ENCODE data around the gene DOCK11.
"Not testable (repeated sequence)": the region's sequence is repeated elsewhere in the genome, so short reads cannot be mapped to it uniquely, and the experiment has no call there.

Gene DOCK11

GRCh38 chrX:118714521-118714920, 218.9 kb downstream of the DOCK11 start:
- DNase-seq, result no peak

- DNase-seq, result not testable (repeated sequence)
Observed at GRCh38 chrX:118715917-118716316, 220.3 kb downstream of the DOCK11 start.

GRCh38 chrX:118716833-118717232, 221.2 kb downstream of the DOCK11 start:
- not testable (repeated sequence) for DNase-seq

GRCh38 chrX:118717678-118718391, 222.2 kb downstream of the DOCK11 start:
- DNase-seq, result peak; percentile 43

GRCh38 chrX:118718737-118719136, 223.1 kb downstream of the DOCK11 start:
- DNase-seq, result peak; percentile 12

- no peak for DNase-seq
Observed at GRCh38 chrX:118720058-118720707, 224.6 kb downstream of the DOCK11 start.

- no peak for DNase-seq
Observed at GRCh38 chrX:118723376-118723775, 227.8 kb downstream of the DOCK11 start.

GRCh38 chrX:118724365-118724764, 228.8 kb downstream of the DOCK11 start:
- no peak for DNase-seq

- peak; percentile 12 for DNase-seq
Observed at GRCh38 chrX:118724775-118725174, 229.2 kb downstream of the DOCK11 start.

GRCh38 chrX:118726396-118726795, 230.8 kb downstream of the DOCK11 start:
- no peak for DNase-seq

GRCh38 chrX:118726887-118727685, 231.5 kb downstream of the DOCK11 start, which contains the start of gene IL13RA1:
IL13RA1 (plus strand) TSS chrX:118727606; CDS start chrX:118727639, 33 bp downstream.
- peak; percentile 44 for DNase-seq

GRCh38 chrX:118727686-118728339, 232.2 kb downstream of the DOCK11 start:
- DNase-seq, result no peak

- DNase-seq, result no peak
Observed at GRCh38 chrX:118729042-118729652, 233.5 kb downstream of the DOCK11 start.

- no peak for DNase-seq
Observed at GRCh38 chrX:118730500-118731247, 235.1 kb downstream of the DOCK11 start.

- not testable (repeated sequence) for DNase-seq
Observed at GRCh38 chrX:118732551-118732950, 236.9 kb downstream of the DOCK11 start.

- no peak for DNase-seq
Observed at GRCh38 chrX:118734909-118735308, 239.3 kb downstream of the DOCK11 start.
